22Rv1 (cell line): Measurements from ENCODE around the gene GCLC.

Experiments
- ZFX ChIP-seq: fragments of 450-650 bp; IDR thresholded peaks from 2 replicates; pipeline ENCODE4 v1.6.1; 2017; ENCODE audit warnings: antibody characterized with exemption, borderline replicate concordance
- TF ChIP-seq, protein P1 (sequence below): fragments of 450-650 bp; IDR thresholded peaks from 2 replicates; pipeline ENCODE4 v1.5.1; 2017; ENCODE audit warnings: mild to moderate bottlenecking

DNA sequence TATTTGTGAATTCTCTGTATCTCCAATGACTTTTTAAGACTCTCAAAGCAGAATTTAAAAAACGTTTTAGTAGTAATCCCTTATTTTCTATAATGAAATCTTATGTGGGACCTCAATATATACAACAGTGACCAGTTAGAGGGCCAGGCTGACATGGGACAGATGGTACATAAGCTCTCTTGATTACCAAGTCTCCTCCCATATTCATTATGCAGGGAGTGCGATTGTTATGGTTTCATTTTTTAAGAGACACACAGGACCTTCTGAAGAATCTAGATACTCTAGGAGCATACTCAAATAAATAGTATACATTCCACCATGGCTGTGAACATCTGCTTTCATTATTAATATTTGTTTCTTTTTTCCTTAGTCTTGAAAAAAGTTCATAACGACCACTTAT is 43.5 kb downstream of the GCLC start:
- no peak for TF ChIP-seq ZFX
- TF ChIP-seq, protein P1, sequence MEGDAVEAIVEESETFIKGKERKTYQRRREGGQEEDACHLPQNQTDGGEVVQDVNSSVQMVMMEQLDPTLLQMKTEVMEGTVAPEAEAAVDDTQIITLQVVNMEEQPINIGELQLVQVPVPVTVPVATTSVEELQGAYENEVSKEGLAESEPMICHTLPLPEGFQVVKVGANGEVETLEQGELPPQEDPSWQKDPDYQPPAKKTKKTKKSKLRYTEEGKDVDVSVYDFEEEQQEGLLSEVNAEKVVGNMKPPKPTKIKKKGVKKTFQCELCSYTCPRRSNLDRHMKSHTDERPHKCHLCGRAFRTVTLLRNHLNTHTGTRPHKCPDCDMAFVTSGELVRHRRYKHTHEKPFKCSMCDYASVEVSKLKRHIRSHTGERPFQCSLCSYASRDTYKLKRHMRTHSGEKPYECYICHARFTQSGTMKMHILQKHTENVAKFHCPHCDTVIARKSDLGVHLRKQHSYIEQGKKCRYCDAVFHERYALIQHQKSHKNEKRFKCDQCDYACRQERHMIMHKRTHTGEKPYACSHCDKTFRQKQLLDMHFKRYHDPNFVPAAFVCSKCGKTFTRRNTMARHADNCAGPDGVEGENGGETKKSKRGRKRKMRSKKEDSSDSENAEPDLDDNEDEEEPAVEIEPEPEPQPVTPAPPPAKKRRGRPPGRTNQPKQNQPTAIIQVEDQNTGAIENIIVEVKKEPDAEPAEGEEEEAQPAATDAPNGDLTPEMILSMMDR, result no peak
